GM23338 (cell line): Measurements from ENCODE around the gene TMEM128. TPM values are rescaled to one million over a fixed set of nuclear protein-coding genes. Genes with fewer than 3 reads are reported as not detected.

Experiments used
- ATAC-seq: fragments of 200-7000 bp; cut with Tn5 transposase; 3 replicates; pipeline ENCODE4 v1.9.1; 2020
- DNase-seq: peaks from one replicate; pipeline ENCODE4 v3.0.0-alpha.2; 2015; ENCODE audit warnings: low spot score
- H2AFZ ChIP-seq: fragments of 200-600 bp; sonication (generic); 2 replicates; pipeline ENCODE4 v1.8.0; 2016; ENCODE audit warnings: antibody characterized with exemption, mild to moderate bottlenecking, moderate library complexity
- H3F3A ChIP-seq: fragments of 200-600 bp; sonication (generic); replicated peaks from 2 replicates; pipeline ENCODE4 v1.8.0; 2017; ENCODE audit warnings: antibody characterized with exemption, mixed run types, low read depth
- H3K27ac ChIP-seq: fragments of 200-600 bp; sonication (generic); 2 replicates; pipeline ENCODE4 v1.6.1; 2016; ENCODE audit warnings: low read depth
- H3K27me3 ChIP-seq: fragments of 200-600 bp; sonication (generic); 2 replicates; pipeline ENCODE4 v1.8.0; 2016; ENCODE audit warnings: mild to moderate bottlenecking, mixed run types, moderate library complexity; ENCODE audit not compliant: insufficient read depth
- H3K36me3 ChIP-seq: fragments of 200-600 bp; sonication (generic); 2 replicates; pipeline ENCODE4 v1.8.0; 2016; ENCODE audit warnings: mild to moderate bottlenecking; ENCODE audit not compliant: insufficient read depth
- H3K4me1 ChIP-seq: fragments of 200-600 bp; sonication (generic); 2 replicates; pipeline ENCODE4 v1.8.0; 2016; ENCODE audit warnings: mild to moderate bottlenecking, moderate library complexity; ENCODE audit not compliant: insufficient read depth
- H3K4me2 ChIP-seq: fragments of 200-600 bp; sonication (generic); 2 replicates; pipeline ENCODE4 v1.7.1; 2017; ENCODE audit warnings: mixed run types
- H3K4me3 ChIP-seq: fragments of 200-600 bp; sonication (generic); 2 replicates; pipeline ENCODE4 v1.6.1; 2016; ENCODE audit warnings: mixed run types
- H3K79me2 ChIP-seq: fragments of 200-600 bp; sonication (generic); replicated peaks from 2 replicates; pipeline ENCODE4 v1.8.0; 2017; ENCODE audit warnings: mild to moderate bottlenecking; ENCODE audit not compliant: insufficient read depth
- H3K9me2 ChIP-seq: fragments of 200-600 bp; sonication (generic); 2 replicates; pipeline ENCODE4 v1.8.0; 2017; ENCODE audit not compliant: insufficient read depth
- H4K20me1 ChIP-seq: fragments of 200-600 bp; sonication (generic); replicated peaks from 2 replicates; pipeline ENCODE4 v1.8.0; 2017; ENCODE audit warnings: mild to moderate bottlenecking; ENCODE audit not compliant: insufficient read depth
- H3K27ac Mint-ChIP-seq: 2 replicates; pipeline ENCODE4 v1.8.0; 2020; ENCODE audit warnings: inconsistent platforms, mild to moderate bottlenecking, moderate library complexity, mixed read lengths
- H3K27me3 Mint-ChIP-seq: 3 replicates; pipeline ENCODE4 v1.8.0; 2022; ENCODE audit warnings: low read depth, mild to moderate bottlenecking, moderate library complexity, mixed read lengths, inconsistent platforms; ENCODE audit not compliant: insufficient read depth, poor library complexity
- H3K36me3 Mint-ChIP-seq: 3 replicates; pipeline ENCODE4 v1.8.0; 2021; ENCODE audit warnings: low read depth, mild to moderate bottlenecking, inconsistent platforms, moderate library complexity, mixed read lengths
- H3K4me1 Mint-ChIP-seq: 3 replicates; pipeline ENCODE4 v1.8.0; 2020; ENCODE audit warnings: mild to moderate bottlenecking, inconsistent platforms, mixed read lengths
- H3K4me3 Mint-ChIP-seq: 3 replicates; pipeline ENCODE4 v1.8.0; 2021; ENCODE audit warnings: moderate library complexity, mild to moderate bottlenecking, inconsistent platforms, mixed read lengths
- H3K9me3 Mint-ChIP-seq: 3 replicates; pipeline ENCODE4 v1.8.0; 2020; ENCODE audit warnings: moderate library complexity, mild to moderate bottlenecking, inconsistent platforms, mixed read lengths
- EZH2 ChIP-seq: fragments of 200-600 bp; sonication (generic); IDR thresholded peaks from one replicate; pipeline ENCODE4 v1.8.0; 2017; ENCODE audit warnings: antibody characterized with exemption, mild to moderate bottlenecking, low read depth; ENCODE audit not compliant: unreplicated experiment
- JUNB ChIP-seq: IDR thresholded peaks from one replicate; pipeline ENCODE4 v1.6.1; 2016; ENCODE audit warnings: antibody characterized with exemption; ENCODE audit not compliant: unreplicated experiment
- POLR2AphosphoS5 ChIP-seq: IDR thresholded peaks from 2 replicates; pipeline ENCODE4 v1.6.1; 2016; ENCODE audit warnings: antibody characterized with exemption, low read depth
- ZNF114 ChIP-seq: fragments of 250-450 bp; sonication (Bioruptor Pico); IDR thresholded peaks from 2 replicates; pipeline ENCODE4 v1.5.0; 2020; ENCODE audit warnings: mild to moderate bottlenecking, moderate library complexity
- ZNF462 ChIP-seq: fragments of 250-450 bp; sonication (Bioruptor Pico); IDR thresholded peaks from 2 replicates; pipeline ENCODE4 v1.5.0; 2020; ENCODE audit warnings: mild to moderate bottlenecking, moderate library complexity
- polyA plus RNA-seq: library from polyadenylated mRNA; unstranded; fragments of >200 nt; fragmentation: Nextera tagmentation; extraction: Ambion mirVana; gene quantifications from 2 replicates; pipeline ENCODE4 v1.2.1, GENCODE V29; 2016
- total RNA-seq: library from RNA; depleted of rRNA; stranded (reverse); fragments of >200 nt; shearing (Covaris generic); gene quantifications from 2 replicates; pipeline ENCODE4 v1.2.3, GENCODE V29; 2014
- TF ChIP-seq, protein P1 (sequence below): IDR thresholded peaks from one replicate; pipeline ENCODE4 v1.6.1; 2018; ENCODE audit warnings: antibody characterized with exemption; ENCODE audit not compliant: unreplicated experiment

TMEM128 gene
- total and polyA plus RNA-seq, 2 experiments from 2014 or later = 22.7 to 25.9 TPM

- peaks cover 45% of the 10 kb centered on the region for H3K79me2 ChIP-seq
- H4K20me1 ChIP-seq = peaks cover 14% of the 10 kb centered on the region
- H3K4me3 Mint-ChIP-seq = no peak overlapping the region
- no peaks in the 10 kb centered on the region; the same call in 2 of the 3 replicates for H3K9me3 Mint-ChIP-seq
- H3K9me2 ChIP-seq = no peaks in the 10 kb centered on the region
- H3K4me3 ChIP-seq = no peak overlapping the region
- no peak overlapping the region for H3K4me2 ChIP-seq
- no peak overlapping the region for H3K27ac ChIP-seq
- H3K36me3 ChIP-seq = no peaks in the 10 kb centered on the region
- TF ChIP-seq JUNB (no peak), EZH2 (no peak), ZNF114 (CRISPR knock-in tag) (no peak), POLR2AphosphoS5 (no peak)
- no peaks in the 10 kb centered on the region for H3K27me3 ChIP-seq
- no peak for DNase-seq
- peaks cover 3% of the 10 kb centered on the region; the same call in 1 of the 2 replicates for H3K4me1 ChIP-seq
- H3K4me1 Mint-ChIP-seq = peaks cover 4% of the 10 kb centered on the region
- H3K27me3 Mint-ChIP-seq = peaks cover 2% of the 10 kb centered on the region
- peaks cover 5% of the 10 kb centered on the region for H3K36me3 Mint-ChIP-seq
- no peak overlapping the region for H3K27ac Mint-ChIP-seq
- no peak overlapping the region for H2AFZ ChIP-seq
- ATAC-seq = no peak
- no peaks in the 10 kb centered on the region for H3F3A ChIP-seq
Measured at GRCh38 chr4:4296283-4296846, 48.3 kb upstream of the TMEM128 start.

DNA sequence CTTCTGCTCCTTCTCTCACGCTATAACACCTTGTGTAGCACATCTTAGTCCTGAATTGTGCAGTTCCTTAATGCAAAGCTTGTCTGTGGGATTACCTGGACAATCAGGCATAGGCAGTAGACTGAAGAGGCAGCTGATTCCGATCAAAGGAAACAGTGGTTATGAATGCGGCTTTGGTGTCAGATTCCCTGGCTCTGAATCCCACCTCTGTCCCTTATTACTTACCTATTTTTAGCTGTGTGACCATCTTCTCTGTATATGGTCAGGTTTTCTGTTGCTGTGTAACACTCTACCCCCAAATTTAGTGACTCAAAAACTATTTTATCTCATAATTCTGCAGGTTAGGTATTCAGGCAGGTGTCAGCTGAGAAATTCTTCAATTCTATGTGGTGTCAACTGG is 45.3 kb upstream of the TMEM128 start:
- H3K4me3 ChIP-seq = no peak overlapping the region
- H3K27ac ChIP-seq = no peak overlapping the region
- no peak overlapping the region for H3K4me3 Mint-ChIP-seq
- H3K9me3 Mint-ChIP-seq = no peaks in the 10 kb centered on the region; the same call in 2 of the 3 replicates
- H3K4me2 ChIP-seq = no peak overlapping the region
- DNase-seq (no peak), ATAC-seq (no peak)
- H3K4me1 Mint-ChIP-seq = peaks cover 18% of the 10 kb centered on the region
- H3K79me2 ChIP-seq = peaks cover 72% of the 10 kb centered on the region
- H4K20me1 ChIP-seq = peaks cover 27% of the 10 kb centered on the region
- no peaks in the 10 kb centered on the region for H3F3A ChIP-seq
- H3K4me1 ChIP-seq = peaks cover 20% of the 10 kb centered on the region
- H3K36me3 Mint-ChIP-seq = peaks cover 5% of the 10 kb centered on the region
- H3K36me3 ChIP-seq = no peaks in the 10 kb centered on the region
- H3K27me3 ChIP-seq = no peaks in the 10 kb centered on the region
- no peak overlapping the region for H2AFZ ChIP-seq
- H3K27me3 Mint-ChIP-seq = peaks cover 4% of the 10 kb centered on the region
- no peak overlapping the region for H3K27ac Mint-ChIP-seq
- H3K9me2 ChIP-seq = no peaks in the 10 kb centered on the region
- TF ChIP-seq, protein P1, sequence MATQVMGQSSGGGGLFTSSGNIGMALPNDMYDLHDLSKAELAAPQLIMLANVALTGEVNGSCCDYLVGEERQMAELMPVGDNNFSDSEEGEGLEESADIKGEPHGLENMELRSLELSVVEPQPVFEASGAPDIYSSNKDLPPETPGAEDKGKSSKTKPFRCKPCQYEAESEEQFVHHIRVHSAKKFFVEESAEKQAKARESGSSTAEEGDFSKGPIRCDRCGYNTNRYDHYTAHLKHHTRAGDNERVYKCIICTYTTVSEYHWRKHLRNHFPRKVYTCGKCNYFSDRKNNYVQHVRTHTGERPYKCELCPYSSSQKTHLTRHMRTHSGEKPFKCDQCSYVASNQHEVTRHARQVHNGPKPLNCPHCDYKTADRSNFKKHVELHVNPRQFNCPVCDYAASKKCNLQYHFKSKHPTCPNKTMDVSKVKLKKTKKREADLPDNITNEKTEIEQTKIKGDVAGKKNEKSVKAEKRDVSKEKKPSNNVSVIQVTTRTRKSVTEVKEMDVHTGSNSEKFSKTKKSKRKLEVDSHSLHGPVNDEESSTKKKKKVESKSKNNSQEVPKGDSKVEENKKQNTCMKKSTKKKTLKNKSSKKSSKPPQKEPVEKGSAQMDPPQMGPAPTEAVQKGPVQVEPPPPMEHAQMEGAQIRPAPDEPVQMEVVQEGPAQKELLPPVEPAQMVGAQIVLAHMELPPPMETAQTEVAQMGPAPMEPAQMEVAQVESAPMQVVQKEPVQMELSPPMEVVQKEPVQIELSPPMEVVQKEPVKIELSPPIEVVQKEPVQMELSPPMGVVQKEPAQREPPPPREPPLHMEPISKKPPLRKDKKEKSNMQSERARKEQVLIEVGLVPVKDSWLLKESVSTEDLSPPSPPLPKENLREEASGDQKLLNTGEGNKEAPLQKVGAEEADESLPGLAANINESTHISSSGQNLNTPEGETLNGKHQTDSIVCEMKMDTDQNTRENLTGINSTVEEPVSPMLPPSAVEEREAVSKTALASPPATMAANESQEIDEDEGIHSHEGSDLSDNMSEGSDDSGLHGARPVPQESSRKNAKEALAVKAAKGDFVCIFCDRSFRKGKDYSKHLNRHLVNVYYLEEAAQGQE = no peak
- no peak for TF ChIP-seq ZNF462 (CRISPR knock-in tag)
